SU-DHL-6 (cell line): ENCODE measurements around the gene ARHGEF16.

Experiments used
- EZH2phosphoT487 ChIP-seq: fragments of 200-600 bp; sonication (generic), shearing (Covaris generic); conservative IDR thresholded peaks from 2 replicates; pipeline ENCODE4 v1.6.1; 2018; ENCODE audit warnings: mild to moderate bottlenecking, antibody characterized with exemption, low read length, moderate library complexity, mixed read lengths
- TF ChIP-seq, protein P1 (sequence below): fragments of 200-600 bp; sonication (generic); IDR thresholded peaks from one replicate; pipeline ENCODE4 v1.5.1; 2017; ENCODE audit warnings: antibody characterized with exemption, mild to moderate bottlenecking, low read length, moderate library complexity; ENCODE audit not compliant: insufficient read depth, poor library complexity, severe bottlenecking

- TF ChIP-seq, protein P1, sequence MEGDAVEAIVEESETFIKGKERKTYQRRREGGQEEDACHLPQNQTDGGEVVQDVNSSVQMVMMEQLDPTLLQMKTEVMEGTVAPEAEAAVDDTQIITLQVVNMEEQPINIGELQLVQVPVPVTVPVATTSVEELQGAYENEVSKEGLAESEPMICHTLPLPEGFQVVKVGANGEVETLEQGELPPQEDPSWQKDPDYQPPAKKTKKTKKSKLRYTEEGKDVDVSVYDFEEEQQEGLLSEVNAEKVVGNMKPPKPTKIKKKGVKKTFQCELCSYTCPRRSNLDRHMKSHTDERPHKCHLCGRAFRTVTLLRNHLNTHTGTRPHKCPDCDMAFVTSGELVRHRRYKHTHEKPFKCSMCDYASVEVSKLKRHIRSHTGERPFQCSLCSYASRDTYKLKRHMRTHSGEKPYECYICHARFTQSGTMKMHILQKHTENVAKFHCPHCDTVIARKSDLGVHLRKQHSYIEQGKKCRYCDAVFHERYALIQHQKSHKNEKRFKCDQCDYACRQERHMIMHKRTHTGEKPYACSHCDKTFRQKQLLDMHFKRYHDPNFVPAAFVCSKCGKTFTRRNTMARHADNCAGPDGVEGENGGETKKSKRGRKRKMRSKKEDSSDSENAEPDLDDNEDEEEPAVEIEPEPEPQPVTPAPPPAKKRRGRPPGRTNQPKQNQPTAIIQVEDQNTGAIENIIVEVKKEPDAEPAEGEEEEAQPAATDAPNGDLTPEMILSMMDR: no peak
- TF ChIP-seq EZH2phosphoT487: no peak
Observed at GRCh38 chr1:3465935-3466321, 11.5 kb downstream of the ARHGEF16 start.
